IPS-20b (cell line): ENCODE results near the gene TRIP13.
"Not testable (repeated sequence)": the region's sequence is repeated elsewhere in the genome, so short reads cannot be mapped to it uniquely, and the experiment has no call there.

Experiments used
- H3K27ac ChIP-seq: one replicate; pipeline ENCODE4 v1.5.1; 2013; ENCODE audit warnings: low read length
- H3K27me3 ChIP-seq: 2 replicates; pipeline ENCODE4 v1.6.1; 2013; ENCODE audit warnings: mild to moderate bottlenecking, low read length, inconsistent platforms; ENCODE audit not compliant: insufficient read depth
- H3K36me3 ChIP-seq: 2 replicates; pipeline ENCODE4 v1.6.1; 2013; ENCODE audit warnings: low read depth, mild to moderate bottlenecking, inconsistent platforms, low read length, moderate library complexity; ENCODE audit not compliant: insufficient read depth
- H3K4me1 ChIP-seq: 2 replicates; pipeline ENCODE4 v1.6.1; 2013; ENCODE audit warnings: mild to moderate bottlenecking, control low read depth, inconsistent platforms, low read length, moderate library complexity; ENCODE audit not compliant: insufficient read depth
- H3K4me3 ChIP-seq: 2 replicates; pipeline ENCODE4 v1.5.1; 2013; ENCODE audit warnings: mild to moderate bottlenecking, low read length, inconsistent platforms
- H3K9ac ChIP-seq: 2 replicates; pipeline ENCODE4 v1.6.1; 2013; ENCODE audit warnings: low read depth, mild to moderate bottlenecking, inconsistent platforms, low read length, moderate library complexity
- H3K9me3 ChIP-seq: 2 replicates; pipeline ENCODE4 v1.6.1; 2013; ENCODE audit warnings: mild to moderate bottlenecking, low read depth, low read length, inconsistent platforms; ENCODE audit not compliant: insufficient read depth

TRIP13 gene

DNA sequence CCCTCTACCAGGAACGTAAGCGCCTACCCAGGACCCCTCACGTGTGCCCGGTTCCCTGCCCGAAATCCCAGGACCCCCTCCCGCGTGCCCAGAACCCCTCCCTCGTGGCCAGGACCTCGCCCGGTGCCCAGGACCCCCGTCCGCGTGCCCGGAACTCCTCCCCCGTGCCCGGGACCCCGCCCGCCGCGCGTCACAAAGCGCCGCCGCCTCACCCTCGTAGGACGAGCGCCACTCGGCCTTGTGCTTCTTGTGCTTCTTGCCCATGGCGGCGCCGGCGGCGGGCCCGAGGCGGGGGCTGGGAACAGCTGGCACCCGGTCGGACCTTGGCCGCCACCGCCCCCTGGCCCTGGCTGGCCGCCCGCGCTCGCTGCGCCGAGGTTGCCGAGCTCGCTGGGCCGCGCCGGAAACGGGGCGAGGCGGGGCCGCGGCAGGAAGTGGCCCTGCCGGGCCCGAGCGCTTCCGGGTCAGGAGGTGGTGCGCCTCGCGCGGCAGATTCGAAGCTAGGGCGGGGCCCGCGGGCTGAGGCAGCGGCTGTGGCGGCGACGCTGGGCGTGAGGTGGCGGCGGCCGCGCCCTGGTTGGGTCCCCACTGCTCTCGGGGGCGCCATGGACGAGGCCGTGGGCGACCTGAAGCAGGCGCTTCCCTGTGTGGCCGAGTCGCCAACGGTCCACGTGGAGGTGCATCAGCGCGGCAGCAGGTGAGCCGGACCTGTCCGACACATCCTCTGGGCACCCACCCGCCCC lies at the start of gene TRIP13, which contains the start of gene BRD9:
Gene TRIP13 (plus strand): TSS at position 491 of the 743 bp plus-strand sequence. CDS start 115 bp downstream, at position 606.
Gene BRD9 (minus strand): TSS at position 408 of the 743 bp plus-strand sequence. CDS start 144 bp downstream, at position 264.
- no peaks in the 10 kb centered on the region for H3K27me3 ChIP-seq
- H3K9me3 ChIP-seq, result no peaks in the 10 kb centered on the region
- peak within 1 kb of the TSS; percentile 91 for H3K27ac ChIP-seq
- H3K36me3 ChIP-seq, result peaks cover 66% of the 10 kb centered on the region
- peak within 1 kb of the TSS; percentile 97 for H3K4me3 ChIP-seq
- H3K4me1 ChIP-seq, result peaks cover 4% of the 10 kb centered on the region; the same call in 1 of the 2 replicates
- peak within 1 kb of the TSS; percentile 98 for H3K9ac ChIP-seq

- H3K27me3 ChIP-seq, H3K27ac ChIP-seq, H3K4me3 ChIP-seq, H3K9ac ChIP-seq, H3K9me3 ChIP-seq, H3K36me3 ChIP-seq, H3K4me1 ChIP-seq: not testable (repeated sequence)
Measured at GRCh38 chr5:843371-843770, 49.3 kb upstream of the TRIP13 start.

GRCh38 chr5:843926-844325 lies 48.8 kb upstream of the TRIP13 start:
- H3K27me3 ChIP-seq, H3K9ac ChIP-seq, H3K9me3 ChIP-seq, H3K4me1 ChIP-seq, H3K27ac ChIP-seq, H3K36me3 ChIP-seq, H3K4me3 ChIP-seq: not testable (repeated sequence)

DNA sequence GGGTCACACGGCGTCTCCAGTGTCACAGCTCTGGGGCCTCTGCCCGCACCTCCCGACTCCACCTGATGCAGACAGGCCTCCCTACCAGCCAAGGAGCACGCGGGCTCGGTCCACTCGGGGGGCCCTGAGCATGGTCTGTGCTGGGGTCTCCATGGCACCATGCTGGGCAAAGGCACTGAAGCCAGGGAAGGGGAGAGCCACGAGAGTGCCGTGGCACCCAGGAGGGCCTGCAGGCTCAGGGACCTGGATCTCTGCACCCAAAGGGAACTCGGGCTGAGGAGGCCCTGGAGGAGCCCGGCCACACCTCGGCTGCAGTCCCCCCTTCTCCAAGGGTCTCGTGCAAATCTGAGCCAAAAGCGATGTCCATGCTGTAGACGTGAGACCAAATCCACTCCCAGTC lies 48.3 kb upstream of the TRIP13 start:
- not testable (repeated sequence) for H3K27ac ChIP-seq, H3K36me3 ChIP-seq, H3K4me1 ChIP-seq, H3K4me3 ChIP-seq, H3K9ac ChIP-seq, H3K9me3 ChIP-seq, H3K27me3 ChIP-seq

DNA sequence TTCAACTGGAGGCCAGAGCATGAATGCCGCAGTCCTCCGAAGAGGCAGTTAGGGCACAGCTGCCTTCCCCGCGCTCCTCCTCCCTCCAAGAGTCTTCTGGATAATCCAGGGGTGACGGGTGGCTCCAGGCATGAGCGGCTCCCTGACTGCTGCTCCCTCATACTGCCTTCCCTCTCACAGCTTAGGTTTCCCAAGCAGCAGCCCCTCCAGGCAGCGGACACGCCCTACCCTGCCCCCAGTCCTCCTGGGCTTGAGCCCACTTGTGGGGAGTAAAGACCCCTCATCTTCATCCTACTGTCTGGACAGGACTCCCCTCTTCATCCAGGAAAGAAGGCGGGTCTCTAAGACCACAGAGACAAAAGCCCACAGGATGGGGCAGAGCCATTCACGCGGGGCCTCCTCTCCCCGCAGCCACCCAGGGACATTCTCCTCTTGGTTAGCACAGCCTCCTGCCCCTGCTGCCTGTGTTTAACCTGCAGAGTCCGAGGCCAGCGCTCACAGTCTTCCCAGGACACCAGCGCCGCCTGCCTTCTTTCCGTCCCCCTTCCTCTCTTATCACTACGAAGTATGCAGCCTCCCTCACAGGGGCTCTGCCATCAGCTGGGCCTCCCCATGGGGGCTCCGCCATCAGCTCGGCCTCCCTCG lies 47.5 kb upstream of the TRIP13 start:
- not testable (repeated sequence) for H3K27ac ChIP-seq, H3K36me3 ChIP-seq, H3K9me3 ChIP-seq, H3K4me1 ChIP-seq, H3K4me3 ChIP-seq, H3K9ac ChIP-seq, H3K27me3 ChIP-seq

DNA sequence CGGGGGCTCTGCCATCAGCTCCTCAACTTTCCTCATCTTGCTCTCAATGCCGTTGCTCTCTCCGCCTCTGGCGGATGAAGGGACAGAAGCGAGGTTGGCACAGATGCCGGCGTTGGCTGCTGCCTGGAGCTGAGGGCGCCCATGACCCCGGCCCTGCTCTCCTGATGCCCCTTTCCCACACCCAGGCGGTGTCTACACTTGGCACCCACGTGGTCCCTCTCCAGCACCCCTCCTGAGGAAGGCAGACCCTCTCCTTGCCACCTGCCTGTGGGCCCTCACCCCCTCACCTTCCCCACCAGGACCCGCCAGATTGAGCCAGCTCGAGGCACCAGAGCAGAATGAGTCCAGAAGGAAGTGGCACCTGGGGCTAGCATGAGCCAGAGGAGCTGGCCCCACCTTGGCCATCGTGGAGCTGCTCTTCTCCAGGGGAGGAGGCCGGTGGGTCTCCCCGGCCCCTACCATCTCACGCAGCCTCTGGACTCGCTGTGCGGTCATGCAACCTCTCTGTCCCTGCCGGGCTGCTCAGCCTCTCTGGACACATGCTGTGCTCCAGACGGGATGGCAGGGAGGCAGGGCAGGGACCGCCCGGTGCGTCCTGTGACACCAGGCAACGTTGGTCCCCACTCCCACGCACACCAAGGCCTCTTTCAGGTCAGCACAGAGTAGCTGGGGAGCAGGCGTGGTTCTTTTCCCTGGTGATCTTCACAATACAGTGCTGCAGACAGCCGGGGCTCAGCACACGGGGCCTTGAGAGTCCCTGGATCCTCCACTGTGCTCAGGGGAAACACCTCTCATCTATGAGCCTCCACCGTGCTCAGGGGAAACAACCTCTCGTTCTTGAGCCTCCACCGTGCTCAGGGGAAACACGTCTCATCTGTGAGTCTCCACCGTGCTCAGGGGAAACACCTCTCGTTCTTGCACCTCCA lies 46.7 kb upstream of the TRIP13 start:
- H3K4me1 ChIP-seq, H3K9me3 ChIP-seq, H3K4me3 ChIP-seq, H3K27ac ChIP-seq, H3K36me3 ChIP-seq, H3K9ac ChIP-seq, H3K27me3 ChIP-seq: not testable (repeated sequence)

DNA sequence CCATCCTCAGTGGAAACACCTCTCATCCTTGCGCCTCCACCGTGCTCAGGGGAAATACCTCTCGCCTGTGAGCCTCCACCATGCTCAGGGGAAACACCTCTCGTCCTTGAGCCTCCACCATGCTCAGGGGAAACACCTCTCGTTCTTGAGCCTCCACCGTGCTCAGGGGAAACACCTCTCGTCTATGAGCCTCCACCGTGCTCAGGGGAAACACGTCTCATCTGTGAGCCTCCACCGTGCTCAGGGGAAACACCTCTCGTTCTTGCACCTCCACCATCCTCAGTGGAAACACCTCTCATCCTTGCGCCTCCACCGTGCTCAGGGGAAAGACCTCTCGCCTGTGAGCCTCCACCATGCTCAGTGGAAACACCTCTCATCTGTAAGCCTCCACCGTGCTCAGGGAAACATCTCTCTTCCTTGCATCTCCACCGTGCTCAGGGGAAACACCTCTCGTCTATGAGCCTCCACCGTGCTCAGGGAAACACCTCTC lies 46.0 kb upstream of the TRIP13 start:
- H3K9ac ChIP-seq, H3K4me3 ChIP-seq, H3K27ac ChIP-seq, H3K9me3 ChIP-seq, H3K27me3 ChIP-seq, H3K4me1 ChIP-seq, H3K36me3 ChIP-seq: not testable (repeated sequence)

- H3K4me3 ChIP-seq, H3K9ac ChIP-seq, H3K27ac ChIP-seq: not testable (repeated sequence)
Measured at GRCh38 chr5:847212-847611, 45.5 kb upstream of the TRIP13 start.

DNA sequence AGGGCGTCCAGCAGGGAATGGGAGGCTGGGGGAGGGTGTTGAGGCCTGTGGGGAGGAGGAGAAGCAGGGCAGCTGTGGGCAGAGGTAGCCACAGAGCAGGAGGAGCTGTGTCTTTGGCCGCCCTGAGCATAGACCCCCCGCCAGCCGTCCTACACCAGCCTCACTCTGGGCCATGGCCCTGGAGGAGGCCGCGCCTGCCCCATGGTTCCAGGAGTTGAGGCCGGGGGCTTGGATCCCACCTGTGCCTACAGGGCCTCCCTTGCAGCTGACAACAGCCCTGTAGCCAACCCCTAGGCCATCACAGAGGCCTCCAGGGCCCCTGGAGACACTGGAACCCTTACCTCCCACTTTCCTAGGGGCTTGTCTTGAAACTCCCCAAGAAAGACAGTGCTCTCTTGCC lies 44.9 kb upstream of the TRIP13 start:
- not testable (repeated sequence) for H3K4me3 ChIP-seq, H3K36me3 ChIP-seq, H3K9me3 ChIP-seq

More at GRCh38 chr5:847212-847611, 45.5 kb upstream of the TRIP13 start:
- H3K9me3 ChIP-seq, H3K27me3 ChIP-seq, H3K4me1 ChIP-seq, H3K36me3 ChIP-seq: not testable (repeated sequence)

DNA sequence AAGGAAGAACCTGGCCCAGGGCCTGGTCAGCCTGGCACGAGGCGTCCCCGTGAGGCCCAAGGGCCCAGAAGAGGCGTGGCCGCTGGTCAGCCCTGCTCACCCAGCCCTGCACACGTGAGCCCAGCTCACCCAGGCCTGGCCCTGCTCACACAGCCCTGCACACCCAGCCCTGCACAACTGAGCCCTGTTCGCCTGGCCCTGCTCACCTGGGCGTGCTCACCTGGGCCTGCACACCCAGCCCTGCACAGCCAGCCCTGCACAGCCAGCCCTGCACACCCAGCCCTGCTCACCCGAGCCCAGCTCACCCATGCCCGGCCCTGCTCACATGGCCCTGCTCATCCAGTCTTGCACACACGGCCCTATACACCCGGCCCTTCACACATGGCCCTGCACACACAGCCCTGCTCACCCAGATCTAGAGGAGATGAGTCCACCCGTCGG lies 44.0 kb upstream of the TRIP13 start:
- no peaks in the 10 kb centered on the region for H3K4me1 ChIP-seq
- H3K9me3 ChIP-seq, result no peaks in the 10 kb centered on the region
- no peaks in the 10 kb centered on the region for H3K36me3 ChIP-seq
- H3K9ac ChIP-seq, result no peak overlapping the region
- H3K27me3 ChIP-seq, result no peaks in the 10 kb centered on the region
- H3K4me3 ChIP-seq, result no peak overlapping the region
- no peak overlapping the region for H3K27ac ChIP-seq

More for the DNA sequence above, 44.9 kb upstream of the TRIP13 start:
- not testable (repeated sequence) for H3K4me1 ChIP-seq, H3K27ac ChIP-seq, H3K9ac ChIP-seq, H3K27me3 ChIP-seq

DNA sequence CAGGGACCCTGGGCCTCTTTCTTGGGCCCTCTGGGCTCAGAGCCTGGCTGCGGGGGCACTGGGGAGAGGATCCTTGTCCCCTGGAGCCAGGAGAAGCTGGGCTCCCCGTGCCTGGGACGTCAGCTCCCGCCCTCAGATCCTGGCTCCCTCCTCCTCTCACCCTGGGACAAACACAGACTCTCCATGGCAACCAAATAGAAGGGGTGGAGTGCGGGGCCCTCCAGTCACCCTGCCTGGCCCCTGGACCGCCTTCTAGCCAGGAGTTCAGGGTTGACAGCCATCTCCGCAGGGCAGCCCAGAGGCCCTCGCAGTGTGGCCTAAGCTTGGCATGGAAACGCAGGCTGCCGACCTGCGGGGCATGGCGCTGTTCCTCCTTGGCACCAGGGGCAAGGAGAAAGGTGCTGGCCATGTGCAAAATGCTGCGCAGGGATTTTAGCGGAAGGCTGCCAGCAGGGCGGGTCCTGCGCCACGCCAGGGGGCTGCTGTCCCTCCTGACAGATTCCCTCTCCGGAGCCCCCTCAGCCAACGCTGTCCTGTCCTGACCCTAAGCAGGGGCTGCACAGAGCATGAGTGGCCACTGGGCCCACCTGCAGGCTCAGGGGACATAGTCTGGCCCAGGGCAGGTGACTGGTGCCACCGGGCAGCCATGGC lies 42.9 kb upstream of the TRIP13 start:
- Histone ChIP-seq H3K36me3 (no peaks in the 10 kb centered on the region), H3K4me3 (no peak overlapping the region), H3K9ac (no peak overlapping the region), H3K27ac (no peak overlapping the region), H3K4me1 (no peaks in the 10 kb centered on the region), H3K27me3 (no peaks in the 10 kb centered on the region), H3K9me3 (no peaks in the 10 kb centered on the region)
